ENCODE measurements around the gene NFATC4.

Gene NFATC4

DNA sequence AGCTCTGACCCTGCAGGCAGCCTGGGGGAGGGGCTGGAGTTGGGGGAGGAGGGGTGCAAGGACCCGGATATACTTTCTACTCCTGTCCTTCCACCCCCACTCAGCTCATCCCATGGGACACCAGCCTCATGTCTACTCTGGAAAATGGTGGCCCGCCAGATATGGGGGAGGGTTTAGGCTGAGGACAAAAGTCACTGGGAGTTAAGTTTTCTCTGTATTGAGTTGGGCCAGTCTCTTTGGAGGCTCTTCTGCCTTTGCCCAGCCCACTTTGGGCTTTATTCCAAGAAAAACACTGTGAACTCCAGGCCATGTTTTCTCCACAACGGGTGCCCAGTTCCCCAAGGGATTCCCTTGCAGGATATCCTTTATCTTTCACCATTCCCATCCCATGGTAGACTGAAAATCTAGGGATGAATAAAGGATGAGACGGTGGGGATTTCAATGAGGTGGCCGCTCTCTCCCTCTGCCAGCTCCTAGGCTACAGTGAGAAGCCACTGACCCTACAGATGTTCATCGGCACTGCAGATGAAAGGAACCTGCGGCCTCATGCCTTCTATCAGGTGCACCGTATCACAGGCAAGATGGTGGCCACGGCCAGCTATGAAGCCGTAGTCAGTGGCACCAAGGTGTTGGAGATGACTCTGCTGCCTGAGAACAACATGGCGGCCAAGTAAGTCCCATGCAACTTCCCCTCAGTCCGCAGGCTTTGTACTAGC, 4.9 kb downstream of the NFATC4 start:
- Histone ChIP-seq H3K4me1 (ENCODE audit: insufficient read depth, low read length, severe bottlenecking) (peaks cover 23% of the 10 kb centered on the region), H3F3A (ENCODE audit: insufficient read depth, low read length) (no peaks in the 10 kb centered on the region), H3K9me2 (ENCODE audit: low read depth, low read length) (no peaks in the 10 kb centered on the region), H2AFZ (ENCODE audit: low read length) (no peak overlapping the region), H3K4me3 (ENCODE audit: low read depth, low read length, poor library complexity, severe bottlenecking) (no peak overlapping the region), H3K27ac (ENCODE audit: low read depth, low read length, poor library complexity, severe bottlenecking) (no peak overlapping the region), H3K9ac (ENCODE audit: low read length) (no peak overlapping the region), H3K4me2 (ENCODE audit: low read length) (no peak overlapping the region), H3K36me3 (ENCODE audit: insufficient read depth, low read length) (peaks cover 6% of the 10 kb centered on the region), H3K9me3 (ENCODE audit: low read length) (no peaks in the 10 kb centered on the region), H4K20me1 (ENCODE audit: insufficient read depth, low read length) (no peaks in the 10 kb centered on the region), H3K27me3 (ENCODE audit: insufficient read depth, low read length) (no peaks in the 10 kb centered on the region), H3K79me2 (ENCODE audit: insufficient read depth, low read length) (no peaks in the 10 kb centered on the region)
- TF ChIP-seq EZH2 (IDR thresholded peaks at IDR 0.05; ENCODE audit: borderline replicate concordance, low read length), result no peak
- TF ChIP-seq, protein P1, sequence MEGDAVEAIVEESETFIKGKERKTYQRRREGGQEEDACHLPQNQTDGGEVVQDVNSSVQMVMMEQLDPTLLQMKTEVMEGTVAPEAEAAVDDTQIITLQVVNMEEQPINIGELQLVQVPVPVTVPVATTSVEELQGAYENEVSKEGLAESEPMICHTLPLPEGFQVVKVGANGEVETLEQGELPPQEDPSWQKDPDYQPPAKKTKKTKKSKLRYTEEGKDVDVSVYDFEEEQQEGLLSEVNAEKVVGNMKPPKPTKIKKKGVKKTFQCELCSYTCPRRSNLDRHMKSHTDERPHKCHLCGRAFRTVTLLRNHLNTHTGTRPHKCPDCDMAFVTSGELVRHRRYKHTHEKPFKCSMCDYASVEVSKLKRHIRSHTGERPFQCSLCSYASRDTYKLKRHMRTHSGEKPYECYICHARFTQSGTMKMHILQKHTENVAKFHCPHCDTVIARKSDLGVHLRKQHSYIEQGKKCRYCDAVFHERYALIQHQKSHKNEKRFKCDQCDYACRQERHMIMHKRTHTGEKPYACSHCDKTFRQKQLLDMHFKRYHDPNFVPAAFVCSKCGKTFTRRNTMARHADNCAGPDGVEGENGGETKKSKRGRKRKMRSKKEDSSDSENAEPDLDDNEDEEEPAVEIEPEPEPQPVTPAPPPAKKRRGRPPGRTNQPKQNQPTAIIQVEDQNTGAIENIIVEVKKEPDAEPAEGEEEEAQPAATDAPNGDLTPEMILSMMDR (IDR thresholded peaks at IDR 0.05; ENCODE audit: low read length), result no peak

DNA sequence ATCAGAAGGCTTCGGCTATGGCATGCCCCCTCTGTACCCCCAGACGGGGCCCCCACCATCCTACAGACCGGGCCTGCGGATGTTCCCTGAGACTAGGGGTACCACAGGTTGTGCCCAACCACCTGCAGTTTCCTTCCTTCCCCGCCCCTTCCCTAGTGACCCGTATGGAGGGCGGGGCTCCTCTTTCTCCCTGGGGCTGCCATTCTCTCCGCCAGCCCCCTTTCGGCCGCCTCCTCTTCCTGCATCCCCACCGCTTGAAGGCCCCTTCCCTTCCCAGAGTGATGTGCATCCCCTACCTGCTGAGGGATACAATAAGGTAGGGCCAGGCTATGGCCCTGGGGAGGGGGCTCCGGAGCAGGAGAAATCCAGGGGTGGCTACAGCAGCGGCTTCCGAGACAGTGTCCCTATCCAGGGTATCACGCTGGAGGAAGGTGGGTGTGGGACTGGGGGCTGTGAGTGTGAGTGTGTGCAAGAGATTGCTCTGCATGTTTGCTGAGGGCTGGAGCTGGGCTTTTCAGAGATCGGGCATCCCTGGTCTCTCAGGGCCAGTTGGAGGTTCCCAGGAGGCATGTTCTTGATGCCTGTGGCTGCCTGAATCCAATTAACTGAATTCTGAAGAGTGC, 8.6 kb downstream of the NFATC4 start:
- H3K27ac ChIP-seq (ENCODE audit: low read depth, low read length, poor library complexity, severe bottlenecking), result no peak overlapping the region
- H3K4me1 ChIP-seq (ENCODE audit: insufficient read depth, low read length, severe bottlenecking), result peaks cover 4% of the 10 kb centered on the region
- TF ChIP-seq, protein P1 (IDR thresholded peaks at IDR 0.05; ENCODE audit: low read length), result no peak
- TF ChIP-seq EZH2 (IDR thresholded peaks at IDR 0.05; ENCODE audit: borderline replicate concordance, low read length), result no peak
- H3K4me3 ChIP-seq (ENCODE audit: low read depth, low read length, poor library complexity, severe bottlenecking), result no peak overlapping the region
- H3K4me2 ChIP-seq (ENCODE audit: low read length), result no peak overlapping the region
- no peaks in the 10 kb centered on the region for H4K20me1 ChIP-seq (ENCODE audit: insufficient read depth, low read length)
- H3K36me3 ChIP-seq (ENCODE audit: insufficient read depth, low read length), result peaks cover 6% of the 10 kb centered on the region
- H3K9me2 ChIP-seq (ENCODE audit: low read depth, low read length), result no peaks in the 10 kb centered on the region
- H3K27me3 ChIP-seq (ENCODE audit: insufficient read depth, low read length), result no peaks in the 10 kb centered on the region
- no peaks in the 10 kb centered on the region for H3K79me2 ChIP-seq (ENCODE audit: insufficient read depth, low read length)
- no peak overlapping the region for H2AFZ ChIP-seq (ENCODE audit: low read length)
- no peaks in the 10 kb centered on the region for H3F3A ChIP-seq (ENCODE audit: insufficient read depth, low read length)
- no peak overlapping the region for H3K9ac ChIP-seq (ENCODE audit: low read length)
- H3K9me3 ChIP-seq (ENCODE audit: low read length), result no peaks in the 10 kb centered on the region

DNA sequence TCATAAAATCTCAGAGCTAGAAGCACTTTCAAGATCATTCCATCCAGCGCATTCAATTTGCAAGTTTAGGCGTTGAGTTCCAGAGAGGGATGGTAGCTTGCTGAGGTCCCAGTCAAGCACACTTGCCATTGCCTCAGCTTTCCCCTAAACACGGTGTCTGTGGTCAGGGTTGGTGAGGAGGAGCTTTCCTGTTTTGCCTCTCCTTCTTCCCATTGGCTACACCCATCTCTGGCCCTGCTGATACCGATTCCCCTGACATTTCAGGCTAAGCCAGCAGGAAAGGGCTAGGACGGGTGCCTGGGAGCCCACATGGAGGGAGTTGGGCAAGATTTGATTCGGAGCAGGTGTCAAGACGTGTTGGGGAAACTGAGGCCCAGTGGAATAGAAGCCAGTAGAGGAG, 9.1 kb downstream of the NFATC4 start:
- H3K79me2 ChIP-seq (ENCODE audit: insufficient read depth, low read length), result no peaks in the 10 kb centered on the region
- no peaks in the 10 kb centered on the region for H3K9me2 ChIP-seq (ENCODE audit: low read depth, low read length)
- no peaks in the 10 kb centered on the region for H4K20me1 ChIP-seq (ENCODE audit: insufficient read depth, low read length)
- no peak overlapping the region for H3K4me3 ChIP-seq (ENCODE audit: low read depth, low read length, poor library complexity, severe bottlenecking)
- H3K4me2 ChIP-seq (ENCODE audit: low read length), result no peak overlapping the region
- H2AFZ ChIP-seq (ENCODE audit: low read length), result no peak overlapping the region
- peaks cover 6% of the 10 kb centered on the region for H3K36me3 ChIP-seq (ENCODE audit: insufficient read depth, low read length)
- no peak overlapping the region for H3K27ac ChIP-seq (ENCODE audit: low read depth, low read length, poor library complexity, severe bottlenecking)
- TF ChIP-seq, protein P1 (IDR thresholded peaks at IDR 0.05; ENCODE audit: low read length), result no peak
- no peak for TF ChIP-seq EZH2 (IDR thresholded peaks at IDR 0.05; ENCODE audit: borderline replicate concordance, low read length)
- no peak overlapping the region for H3K9ac ChIP-seq (ENCODE audit: low read length)
- no peaks in the 10 kb centered on the region for H3F3A ChIP-seq (ENCODE audit: insufficient read depth, low read length)
- no peaks in the 10 kb centered on the region for H3K9me3 ChIP-seq (ENCODE audit: low read length)
- no peaks in the 10 kb centered on the region for H3K27me3 ChIP-seq (ENCODE audit: insufficient read depth, low read length)
- H3K4me1 ChIP-seq (ENCODE audit: insufficient read depth, low read length, severe bottlenecking), result peaks cover 4% of the 10 kb centered on the region
